OCI-M2 (cell line): ENCODE data around the gene PI4KA.
"Not testable (repeated sequence)": the region's sequence is repeated elsewhere in the genome, so short reads cannot be mapped to it uniquely, and the experiment has no call there.

Experiments used
- DNase-seq: peaks from one replicate; lab custom pipeline; 2025; ENCODE audit not compliant: unreplicated experiment; lab: John Stamatoyannopoulos, UW

Gene PI4KA

GRCh38 chr22:20858615-20859416 is at the start of gene PI4KA, which contains the start of gene SNAP29:
TSS of gene PI4KA (minus strand) at chr22:20858811. CDS start at chr22:20858725, 86 bp downstream.
TSS of gene SNAP29 (plus strand) at chr22:20859007. CDS start at chr22:20859111, 104 bp downstream.
- no peak for DNase-seq

- DNase-seq: no peak
Observed at GRCh38 chr22:20906387-20906767, 47.8 kb upstream of the PI4KA start.

GRCh38 chr22:20905415-20906386 is 47.1 kb upstream of the PI4KA start:
- no peak for DNase-seq

- DNase-seq: no peak
Observed at GRCh38 chr22:20904980-20905355, 46.4 kb upstream of the PI4KA start.

- DNase-seq: no peak
Observed at GRCh38 chr22:20904008-20904979, 45.7 kb upstream of the PI4KA start.

- no peak for DNase-seq
Observed at GRCh38 chr22:20903093-20903492, 44.5 kb upstream of the PI4KA start.

GRCh38 chr22:20901093-20902033 is 42.8 kb upstream of the PI4KA start:
- not testable (repeated sequence) for DNase-seq

GRCh38 chr22:20899827-20900423 is 41.3 kb upstream of the PI4KA start:
- DNase-seq: no peak

GRCh38 chr22:20897737-20898136 is 39.1 kb upstream of the PI4KA start:
- DNase-seq: not testable (repeated sequence)

- DNase-seq: no peak
Observed at GRCh38 chr22:20890975-20891374, 32.4 kb upstream of the PI4KA start.

GRCh38 chr22:20889904-20890540 is 31.4 kb upstream of the PI4KA start:
- DNase-seq: no peak

GRCh38 chr22:20889025-20889704 is 30.6 kb upstream of the PI4KA start:
- no peak for DNase-seq

GRCh38 chr22:20887375-20887774 is 28.8 kb upstream of the PI4KA start:
- DNase-seq: no peak

GRCh38 chr22:20885557-20886323 is 27.1 kb upstream of the PI4KA start:
- peak; percentile 49 for DNase-seq

GRCh38 chr22:20885017-20885556 is 26.5 kb upstream of the PI4KA start:
- no peak for DNase-seq

- DNase-seq: no peak
Observed at GRCh38 chr22:20884454-20884853, 25.8 kb upstream of the PI4KA start.

GRCh38 chr22:20882855-20883254 is 24.2 kb upstream of the PI4KA start:
- DNase-seq: no peak
